ENCODE measurements around the gene SARS1.

The SARS1 gene

DNA sequence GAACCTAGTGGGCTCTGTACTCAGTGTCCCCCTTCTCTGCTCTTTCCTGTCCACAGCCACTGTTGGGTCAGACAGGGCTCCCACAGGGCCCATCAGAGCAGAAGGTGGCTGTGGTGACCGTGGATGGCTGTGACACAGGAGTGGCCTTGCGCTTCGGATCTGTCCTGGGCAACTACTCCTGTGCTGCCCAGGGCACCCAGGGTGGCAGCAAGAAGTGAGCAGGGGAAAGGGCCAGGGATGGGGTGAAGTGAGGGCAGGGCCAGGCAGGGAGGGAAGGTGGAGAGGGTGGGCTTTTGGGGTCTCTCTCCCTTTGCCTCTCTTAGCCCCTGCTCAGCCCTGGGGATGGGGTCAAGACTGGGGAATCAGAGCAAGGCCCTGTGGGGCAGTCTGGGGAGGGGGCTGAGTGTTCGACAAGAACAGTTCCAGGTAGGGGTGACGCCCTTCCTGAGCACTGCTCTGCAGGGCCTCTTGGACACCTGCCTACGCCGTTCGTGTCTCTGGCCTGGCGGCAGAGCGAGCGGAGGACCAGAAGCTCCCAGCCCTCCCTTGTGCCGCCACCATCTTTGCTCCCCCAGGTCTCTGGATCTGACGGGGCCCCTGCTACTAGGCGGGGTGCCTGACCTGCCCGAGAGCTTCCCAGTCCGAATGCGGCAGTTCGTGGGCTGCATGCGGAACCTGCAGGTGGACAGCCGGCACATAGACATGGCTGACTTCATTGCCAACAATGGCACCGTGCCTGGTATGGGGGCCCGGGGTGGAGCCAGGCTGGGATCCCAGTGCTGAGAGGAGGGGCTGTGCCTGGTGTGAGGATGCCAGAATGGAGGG is 48.7 kb downstream of the SARS1 start:
- peaks cover 0 to 5% of the 10 kb centered on the region in 2 donors for H3K36me3 ChIP-seq (ENCODE audit: control insufficient read depth in 1 of 2, insufficient read depth in 2 of 2, low read length in 2 of 2)
- no peaks in the 10 kb centered on the region for H3K4me1 ChIP-seq (ENCODE audit: control insufficient read depth in 1 of 2, insufficient read depth in 2 of 2, low read length in 2 of 2)
- no peaks in the 10 kb centered on the region for H3K9me3 ChIP-seq (ENCODE audit: control insufficient read depth in 1 of 2, low read length in 2 of 2)
- H3K27me3 ChIP-seq (ENCODE audit: control insufficient read depth in 1 of 2, insufficient read depth in 2 of 2, low read length in 2 of 2): no peaks in the 10 kb centered on the region
- no peak overlapping the region for H3K9ac ChIP-seq (ENCODE audit: low read depth in 1 of 2, low read length in 2 of 2)
- H3K27ac ChIP-seq (ENCODE audit: low read depth, low read length): no peak overlapping the region
- no peak overlapping the region for H3K4me3 ChIP-seq (ENCODE audit: low read depth in 1 of 2, low read length in 2 of 2)

DNA sequence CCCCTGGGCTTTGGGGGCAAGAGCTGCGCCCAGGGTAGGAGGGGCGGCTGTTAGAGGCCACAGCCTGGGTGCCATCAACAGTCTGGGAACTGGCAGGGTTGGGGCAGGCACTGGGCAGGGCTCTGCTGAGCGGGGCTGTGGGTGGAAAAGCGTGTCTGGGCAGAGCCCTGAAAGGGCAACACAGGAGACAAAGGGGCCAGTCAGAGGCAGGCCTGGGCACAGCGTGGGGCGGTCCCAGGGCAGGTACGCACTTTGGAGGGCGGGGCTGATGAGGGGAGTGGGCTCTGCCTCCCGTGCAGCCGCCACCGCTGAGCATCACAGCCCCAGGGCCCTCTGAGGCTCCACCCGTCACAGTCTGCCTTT is 49.5 kb downstream of the SARS1 start:
- Histone ChIP-seq H3K27ac (ENCODE audit: low read depth, low read length) (no peak overlapping the region), H3K4me1 (ENCODE audit: control insufficient read depth in 1 of 2, insufficient read depth in 2 of 2, low read length in 2 of 2) (no peaks in the 10 kb centered on the region), H3K9ac (ENCODE audit: low read depth in 1 of 2, low read length in 2 of 2) (no peak overlapping the region)

DNA sequence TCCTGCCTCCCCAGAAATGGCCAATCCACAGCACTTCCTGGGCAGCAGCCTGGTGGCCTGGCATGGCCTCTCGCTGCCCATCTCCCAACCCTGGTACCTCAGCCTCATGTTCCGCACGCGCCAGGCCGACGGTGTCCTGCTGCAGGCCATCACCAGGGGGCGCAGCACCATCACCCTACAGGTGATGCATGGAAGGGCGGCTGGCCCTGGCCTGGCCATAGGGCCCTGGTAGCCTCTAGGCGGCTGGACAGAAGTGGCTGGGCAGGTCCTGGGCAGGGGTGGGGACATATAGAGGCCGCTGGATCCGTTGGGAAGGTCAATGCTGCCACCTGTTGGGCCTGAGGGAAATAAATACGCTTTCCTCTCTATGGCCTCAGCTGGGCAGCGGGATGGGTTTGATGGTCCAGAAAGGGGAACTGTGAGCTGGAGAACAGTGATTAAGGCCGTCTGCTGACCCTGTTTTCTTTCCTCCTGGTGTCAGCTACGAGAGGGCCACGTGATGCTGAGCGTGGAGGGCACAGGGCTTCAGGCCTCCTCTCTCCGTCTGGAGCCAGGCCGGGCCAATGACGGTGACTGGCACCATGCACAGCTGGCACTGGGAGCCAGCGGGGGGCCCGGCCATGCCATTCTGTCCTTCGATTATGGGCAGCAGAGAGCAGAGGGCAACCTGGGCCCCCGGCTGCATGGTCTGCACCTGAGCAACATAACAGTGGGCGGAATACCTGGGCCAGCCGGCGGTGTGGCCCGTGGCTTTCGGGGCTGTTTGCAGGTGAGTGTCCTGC is 50.1 kb downstream of the SARS1 start:
- Histone ChIP-seq H3K4me1 (ENCODE audit: control insufficient read depth in 1 of 2, insufficient read depth in 2 of 2, low read length in 2 of 2) (no peaks in the 10 kb centered on the region), H3K27ac (ENCODE audit: low read depth, low read length) (no peak overlapping the region), H3K36me3 (ENCODE audit: control insufficient read depth in 1 of 2, insufficient read depth in 2 of 2, low read length in 2 of 2) (peaks cover 0 to 5% of the 10 kb centered on the region in 2 donors), H3K9me3 (ENCODE audit: control insufficient read depth in 1 of 2, low read length in 2 of 2) (no peaks in the 10 kb centered on the region), H3K27me3 (ENCODE audit: control insufficient read depth in 1 of 2, insufficient read depth in 2 of 2, low read length in 2 of 2) (no peaks in the 10 kb centered on the region), H3K4me3 (ENCODE audit: low read depth in 1 of 2, low read length in 2 of 2) (no peak overlapping the region), H3K9ac (ENCODE audit: low read depth in 1 of 2, low read length in 2 of 2) (no peak overlapping the region)

More for the DNA sequence above, 49.5 kb downstream of the SARS1 start:
- no peaks in the 10 kb centered on the region for H3K27me3 ChIP-seq (ENCODE audit: control insufficient read depth in 1 of 2, insufficient read depth in 2 of 2, low read length in 2 of 2)
- no peaks in the 10 kb centered on the region for H3K9me3 ChIP-seq (ENCODE audit: control insufficient read depth in 1 of 2, low read length in 2 of 2)
- peaks cover 0 to 5% of the 10 kb centered on the region in 2 donors for H3K36me3 ChIP-seq (ENCODE audit: control insufficient read depth in 1 of 2, insufficient read depth in 2 of 2, low read length in 2 of 2)
- no peak overlapping the region for H3K4me3 ChIP-seq (ENCODE audit: low read depth in 1 of 2, low read length in 2 of 2)

DNA sequence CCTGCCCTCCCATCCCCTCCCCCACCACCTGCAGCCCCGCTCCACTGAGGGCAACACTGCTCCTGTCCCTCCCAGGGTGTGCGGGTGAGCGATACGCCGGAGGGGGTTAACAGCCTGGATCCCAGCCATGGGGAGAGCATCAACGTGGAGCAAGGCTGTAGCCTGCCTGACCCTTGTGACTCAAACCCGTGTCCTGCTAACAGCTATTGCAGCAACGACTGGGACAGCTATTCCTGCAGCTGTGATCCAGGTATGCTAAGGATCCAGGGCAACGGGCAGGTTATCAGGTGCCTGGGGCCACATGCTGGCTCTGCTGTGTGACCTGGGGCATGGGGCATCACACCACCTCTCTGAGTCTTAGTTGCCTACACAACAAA is 50.6 kb downstream of the SARS1 start:
- H3K9ac ChIP-seq (ENCODE audit: low read depth in 1 of 2, low read length in 2 of 2): no peak overlapping the region
- peaks cover 0 to under 1% of the 10 kb centered on the region in 2 donors for H3K36me3 ChIP-seq (ENCODE audit: control insufficient read depth in 1 of 2, insufficient read depth in 2 of 2, low read length in 2 of 2)
- H3K9me3 ChIP-seq (ENCODE audit: control insufficient read depth in 1 of 2, low read length in 2 of 2): no peaks in the 10 kb centered on the region

DNA sequence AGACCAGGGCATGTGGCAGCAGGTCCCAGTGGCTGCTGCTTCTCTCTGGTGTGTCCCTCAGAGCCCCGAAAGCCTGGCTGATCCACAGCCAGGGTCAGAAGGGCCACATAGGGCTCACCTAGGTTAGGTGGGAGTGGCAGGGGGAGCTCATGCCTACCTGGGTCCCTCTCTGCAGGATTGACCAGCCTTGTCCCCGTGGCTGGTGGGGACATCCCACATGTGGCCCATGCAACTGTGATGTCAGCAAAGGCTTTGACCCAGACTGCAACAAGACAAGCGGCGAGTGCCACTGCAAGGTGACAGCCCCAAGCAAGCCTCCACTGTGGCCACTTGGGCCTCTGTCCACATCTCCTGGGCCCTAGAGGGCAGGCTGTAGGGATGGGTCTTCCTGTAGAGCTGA is 51.3 kb downstream of the SARS1 start:
- Histone ChIP-seq H3K4me3 (ENCODE audit: low read depth in 1 of 2, low read length in 2 of 2) (no peak overlapping the region), H3K9me3 (ENCODE audit: control insufficient read depth in 1 of 2, low read length in 2 of 2) (no peaks in the 10 kb centered on the region), H3K36me3 (ENCODE audit: control insufficient read depth in 1 of 2, insufficient read depth in 2 of 2, low read length in 2 of 2) (no peaks in the 10 kb centered on the region), H3K27ac (ENCODE audit: low read depth, low read length) (no peak overlapping the region), H3K27me3 (ENCODE audit: control insufficient read depth in 1 of 2, insufficient read depth in 2 of 2, low read length in 2 of 2) (no peaks in the 10 kb centered on the region), H3K4me1 (ENCODE audit: control insufficient read depth in 1 of 2, insufficient read depth in 2 of 2, low read length in 2 of 2) (no peaks in the 10 kb centered on the region), H3K9ac (ENCODE audit: low read depth in 1 of 2, low read length in 2 of 2) (no peak overlapping the region)

More for the DNA sequence above, 50.6 kb downstream of the SARS1 start:
- Histone ChIP-seq H3K27ac (ENCODE audit: low read depth, low read length) (no peak overlapping the region), H3K4me1 (ENCODE audit: control insufficient read depth in 1 of 2, insufficient read depth in 2 of 2, low read length in 2 of 2) (no peaks in the 10 kb centered on the region), H3K27me3 (ENCODE audit: control insufficient read depth in 1 of 2, insufficient read depth in 2 of 2, low read length in 2 of 2) (no peaks in the 10 kb centered on the region), H3K4me3 (ENCODE audit: low read depth in 1 of 2, low read length in 2 of 2) (no peak overlapping the region)

DNA sequence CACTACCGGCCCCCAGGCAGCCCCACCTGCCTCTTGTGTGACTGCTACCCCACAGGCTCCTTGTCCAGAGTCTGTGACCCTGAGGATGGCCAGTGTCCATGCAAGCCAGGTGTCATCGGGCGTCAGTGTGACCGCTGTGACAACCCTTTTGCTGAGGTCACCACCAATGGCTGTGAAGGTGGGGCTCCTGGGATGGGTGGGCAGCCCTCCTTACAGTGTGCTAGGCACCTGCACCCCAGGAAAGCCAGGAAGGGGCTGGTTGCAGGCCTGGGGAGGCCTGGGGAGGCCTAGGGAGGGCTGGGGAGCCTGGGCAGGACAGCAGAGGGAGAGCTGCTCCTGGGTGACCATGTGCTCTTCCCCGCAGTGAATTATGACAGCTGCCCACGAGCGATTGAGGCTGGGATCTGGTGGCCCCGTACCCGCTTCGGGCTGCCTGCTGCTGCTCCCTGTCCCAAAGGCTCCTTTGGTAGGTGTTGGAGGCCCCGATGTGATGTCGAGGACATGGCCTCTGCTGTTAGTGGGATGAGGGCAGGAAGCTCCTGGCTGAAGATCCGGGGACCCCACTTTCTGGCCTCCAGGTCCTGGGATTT is 52.1 kb downstream of the SARS1 start:
- H3K9me3 ChIP-seq (ENCODE audit: control insufficient read depth in 1 of 2, low read length in 2 of 2): no peaks in the 10 kb centered on the region
- no peaks in the 10 kb centered on the region for H3K36me3 ChIP-seq (ENCODE audit: control insufficient read depth in 1 of 2, insufficient read depth in 2 of 2, low read length in 2 of 2)
- H3K4me3 ChIP-seq (ENCODE audit: low read depth in 1 of 2, low read length in 2 of 2): no peak overlapping the region
- H3K27ac ChIP-seq (ENCODE audit: low read depth, low read length): no peak overlapping the region
- H3K4me1 ChIP-seq (ENCODE audit: control insufficient read depth in 1 of 2, insufficient read depth in 2 of 2, low read length in 2 of 2): no peaks in the 10 kb centered on the region
- H3K9ac ChIP-seq (ENCODE audit: low read depth in 1 of 2, low read length in 2 of 2): no peak overlapping the region
- H3K27me3 ChIP-seq (ENCODE audit: control insufficient read depth in 1 of 2, insufficient read depth in 2 of 2, low read length in 2 of 2): no peaks in the 10 kb centered on the region

DNA sequence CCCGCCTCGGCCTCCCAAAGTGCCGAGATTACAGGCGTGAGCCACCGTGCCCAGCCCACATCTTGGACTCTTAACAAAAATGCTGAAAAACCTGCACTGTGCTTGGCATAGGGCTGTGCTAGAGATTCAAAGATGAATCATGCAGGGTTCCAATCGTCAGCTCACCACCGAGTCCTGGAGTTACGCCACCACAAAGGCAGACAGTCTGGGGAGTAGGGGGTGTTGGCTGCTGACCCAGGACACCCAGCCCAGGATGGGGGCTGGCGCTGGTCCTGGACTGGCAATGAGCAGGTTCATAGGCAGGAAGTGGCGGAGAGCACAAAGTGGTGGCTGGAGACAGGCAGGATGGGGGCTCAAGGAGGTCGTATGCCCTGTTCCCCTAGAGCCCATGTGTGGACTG is 53.2 kb downstream of the SARS1 start:
- Histone ChIP-seq H3K9me3 (ENCODE audit: control insufficient read depth in 1 of 2, low read length in 2 of 2) (no peaks in the 10 kb centered on the region), H3K9ac (ENCODE audit: low read depth in 1 of 2, low read length in 2 of 2) (no peak overlapping the region), H3K27me3 (ENCODE audit: control insufficient read depth in 1 of 2, insufficient read depth in 2 of 2, low read length in 2 of 2) (no peaks in the 10 kb centered on the region), H3K36me3 (ENCODE audit: control insufficient read depth in 1 of 2, insufficient read depth in 2 of 2, low read length in 2 of 2) (no peaks in the 10 kb centered on the region), H3K4me1 (ENCODE audit: control insufficient read depth in 1 of 2, insufficient read depth in 2 of 2, low read length in 2 of 2) (no peaks in the 10 kb centered on the region), H3K4me3 (ENCODE audit: low read depth in 1 of 2, low read length in 2 of 2) (no peak overlapping the region), H3K27ac (ENCODE audit: low read depth, low read length) (no peak overlapping the region)

DNA sequence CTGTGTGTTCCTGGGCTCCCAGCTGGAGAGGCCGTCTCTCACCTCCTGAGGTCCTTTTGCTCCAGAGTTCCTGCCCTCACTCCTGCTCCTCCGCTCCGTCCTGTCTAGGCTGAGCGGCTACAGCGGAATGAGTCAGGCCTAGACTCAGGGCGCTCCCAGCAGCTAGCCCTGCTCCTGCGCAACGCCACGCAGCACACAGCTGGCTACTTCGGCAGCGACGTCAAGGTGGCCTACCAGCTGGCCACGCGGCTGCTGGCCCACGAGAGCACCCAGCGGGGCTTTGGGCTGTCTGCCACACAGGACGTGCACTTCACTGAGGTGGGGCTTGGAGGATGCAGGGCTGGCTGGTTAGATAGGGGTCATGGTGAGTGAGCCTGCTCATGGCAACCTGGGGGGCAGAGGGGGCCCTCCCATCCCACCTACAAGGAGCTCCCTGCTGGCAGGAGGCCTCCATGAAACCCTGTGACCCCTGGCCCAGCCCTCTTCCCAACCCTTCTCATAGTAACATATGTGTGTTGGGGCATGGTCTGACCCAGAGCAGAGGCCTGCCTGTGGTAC is 54.1 kb downstream of the SARS1 start:
- Histone ChIP-seq H3K9ac (ENCODE audit: low read depth in 1 of 2, low read length in 2 of 2) (no peak overlapping the region), H3K27ac (ENCODE audit: low read depth, low read length) (no peak overlapping the region), H3K27me3 (ENCODE audit: control insufficient read depth in 1 of 2, insufficient read depth in 2 of 2, low read length in 2 of 2) (no peaks in the 10 kb centered on the region), H3K36me3 (ENCODE audit: control insufficient read depth in 1 of 2, insufficient read depth in 2 of 2, low read length in 2 of 2) (no peaks in the 10 kb centered on the region), H3K9me3 (ENCODE audit: control insufficient read depth in 1 of 2, low read length in 2 of 2) (no peaks in the 10 kb centered on the region), H3K4me3 (ENCODE audit: low read depth in 1 of 2, low read length in 2 of 2) (no peak overlapping the region), H3K4me1 (ENCODE audit: control insufficient read depth in 1 of 2, insufficient read depth in 2 of 2, low read length in 2 of 2) (no peaks in the 10 kb centered on the region)

DNA sequence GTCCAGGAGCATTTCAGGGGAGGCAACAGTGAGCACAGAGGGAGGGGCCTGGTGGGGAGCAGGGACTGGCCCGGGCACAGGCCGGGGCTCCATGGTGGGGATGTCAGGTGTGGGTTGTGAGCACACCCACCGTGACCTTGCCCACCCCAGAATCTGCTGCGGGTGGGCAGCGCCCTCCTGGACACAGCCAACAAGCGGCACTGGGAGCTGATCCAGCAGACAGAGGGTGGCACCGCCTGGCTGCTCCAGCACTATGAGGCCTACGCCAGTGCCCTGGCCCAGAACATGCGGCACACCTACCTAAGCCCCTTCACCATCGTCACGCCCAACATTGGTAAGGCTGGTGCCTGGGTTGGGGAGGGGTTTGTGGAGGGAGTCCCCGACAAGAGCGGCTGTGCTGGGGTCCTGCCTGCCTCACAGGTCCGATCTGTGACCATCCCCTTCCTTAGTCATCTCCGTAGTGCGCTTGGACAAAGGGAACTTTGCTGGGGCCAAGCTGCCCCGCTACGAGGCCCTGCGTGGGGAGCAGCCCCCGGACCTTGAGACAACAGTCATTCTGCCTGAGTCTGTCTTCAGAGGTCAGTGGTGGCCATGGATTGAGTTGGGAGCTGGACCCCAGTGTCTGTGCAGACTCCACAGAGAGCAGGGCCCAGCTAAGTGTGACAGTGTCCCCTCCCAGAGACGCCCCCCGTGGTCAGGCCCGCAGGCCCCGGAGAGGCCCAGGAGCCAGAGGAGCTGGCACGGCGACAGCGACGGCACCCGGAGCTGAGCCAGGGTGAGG is 54.9 kb downstream of the SARS1 start:
- H3K4me1 ChIP-seq (ENCODE audit: control insufficient read depth in 1 of 2, insufficient read depth in 2 of 2, low read length in 2 of 2): no peaks in the 10 kb centered on the region
- no peaks in the 10 kb centered on the region for H3K9me3 ChIP-seq (ENCODE audit: control insufficient read depth in 1 of 2, low read length in 2 of 2)
- H3K27me3 ChIP-seq (ENCODE audit: control insufficient read depth in 1 of 2, insufficient read depth in 2 of 2, low read length in 2 of 2): no peaks in the 10 kb centered on the region
- no peak overlapping the region for H3K4me3 ChIP-seq (ENCODE audit: low read depth in 1 of 2, low read length in 2 of 2)
- no peaks in the 10 kb centered on the region for H3K36me3 ChIP-seq (ENCODE audit: control insufficient read depth in 1 of 2, insufficient read depth in 2 of 2, low read length in 2 of 2)
- H3K9ac ChIP-seq (ENCODE audit: low read depth in 1 of 2, low read length in 2 of 2): no peak overlapping the region
- no peak overlapping the region for H3K27ac ChIP-seq (ENCODE audit: low read depth, low read length)
